GM23338 (cell line): ENCODE measurements around the gene HSPA14. TPM values are rescaled to one million over a fixed set of nuclear protein-coding genes. Genes with fewer than 3 reads are reported as not detected.
"Not testable (repeated sequence)": the region's sequence is repeated elsewhere in the genome, so short reads cannot be mapped to it uniquely, and the experiment has no call there.

ENCODE experiments used
- ATAC-seq: fragments of 200-7000 bp; cut with Tn5 transposase; 3 replicates; pipeline ENCODE4 v1.9.1; 2020
- DNase-seq: peaks from one replicate; pipeline ENCODE4 v3.0.0-alpha.2; 2015; ENCODE audit warnings: low spot score
- H2AFZ ChIP-seq: fragments of 200-600 bp; sonication (generic); 2 replicates; pipeline ENCODE4 v1.8.0; 2016; ENCODE audit warnings: antibody characterized with exemption, mild to moderate bottlenecking, moderate library complexity
- H3F3A ChIP-seq: fragments of 200-600 bp; sonication (generic); replicated peaks from 2 replicates; pipeline ENCODE4 v1.8.0; 2017; ENCODE audit warnings: antibody characterized with exemption, mixed run types, low read depth
- H3K27ac ChIP-seq: fragments of 200-600 bp; sonication (generic); 2 replicates; pipeline ENCODE4 v1.6.1; 2016; ENCODE audit warnings: low read depth
- H3K27me3 ChIP-seq: fragments of 200-600 bp; sonication (generic); 2 replicates; pipeline ENCODE4 v1.8.0; 2016; ENCODE audit warnings: mild to moderate bottlenecking, mixed run types, moderate library complexity; ENCODE audit not compliant: insufficient read depth
- H3K36me3 ChIP-seq: fragments of 200-600 bp; sonication (generic); 2 replicates; pipeline ENCODE4 v1.8.0; 2016; ENCODE audit warnings: mild to moderate bottlenecking; ENCODE audit not compliant: insufficient read depth
- H3K4me1 ChIP-seq: fragments of 200-600 bp; sonication (generic); 2 replicates; pipeline ENCODE4 v1.8.0; 2016; ENCODE audit warnings: mild to moderate bottlenecking, moderate library complexity; ENCODE audit not compliant: insufficient read depth
- H3K4me2 ChIP-seq: fragments of 200-600 bp; sonication (generic); 2 replicates; pipeline ENCODE4 v1.7.1; 2017; ENCODE audit warnings: mixed run types
- H3K4me3 ChIP-seq: fragments of 200-600 bp; sonication (generic); 2 replicates; pipeline ENCODE4 v1.6.1; 2016; ENCODE audit warnings: mixed run types
- H3K79me2 ChIP-seq: fragments of 200-600 bp; sonication (generic); replicated peaks from 2 replicates; pipeline ENCODE4 v1.8.0; 2017; ENCODE audit warnings: mild to moderate bottlenecking; ENCODE audit not compliant: insufficient read depth
- H3K9me2 ChIP-seq: fragments of 200-600 bp; sonication (generic); 2 replicates; pipeline ENCODE4 v1.8.0; 2017; ENCODE audit not compliant: insufficient read depth
- H4K20me1 ChIP-seq: fragments of 200-600 bp; sonication (generic); replicated peaks from 2 replicates; pipeline ENCODE4 v1.8.0; 2017; ENCODE audit warnings: mild to moderate bottlenecking; ENCODE audit not compliant: insufficient read depth
- H3K27ac Mint-ChIP-seq: 2 replicates; pipeline ENCODE4 v1.8.0; 2020; ENCODE audit warnings: inconsistent platforms, mild to moderate bottlenecking, moderate library complexity, mixed read lengths
- H3K27me3 Mint-ChIP-seq: 3 replicates; pipeline ENCODE4 v1.8.0; 2022; ENCODE audit warnings: low read depth, mild to moderate bottlenecking, moderate library complexity, mixed read lengths, inconsistent platforms; ENCODE audit not compliant: insufficient read depth, poor library complexity
- H3K36me3 Mint-ChIP-seq: 3 replicates; pipeline ENCODE4 v1.8.0; 2021; ENCODE audit warnings: low read depth, mild to moderate bottlenecking, inconsistent platforms, moderate library complexity, mixed read lengths
- H3K4me1 Mint-ChIP-seq: 3 replicates; pipeline ENCODE4 v1.8.0; 2020; ENCODE audit warnings: mild to moderate bottlenecking, inconsistent platforms, mixed read lengths
- H3K4me3 Mint-ChIP-seq: 3 replicates; pipeline ENCODE4 v1.8.0; 2021; ENCODE audit warnings: moderate library complexity, mild to moderate bottlenecking, inconsistent platforms, mixed read lengths
- H3K9me3 Mint-ChIP-seq: 3 replicates; pipeline ENCODE4 v1.8.0; 2020; ENCODE audit warnings: moderate library complexity, mild to moderate bottlenecking, inconsistent platforms, mixed read lengths
- ETS1 ChIP-seq: IDR thresholded peaks from 2 replicates; pipeline ENCODE4 v1.6.1; 2016; ENCODE audit warnings: antibody characterized with exemption
- JUNB ChIP-seq: IDR thresholded peaks from one replicate; pipeline ENCODE4 v1.6.1; 2016; ENCODE audit warnings: antibody characterized with exemption; ENCODE audit not compliant: unreplicated experiment
- NANOG ChIP-seq: IDR thresholded peaks from 2 replicates; pipeline ENCODE4 v1.6.1; 2016; ENCODE audit warnings: antibody characterized with exemption, borderline replicate concordance
- POLR2AphosphoS5 ChIP-seq: IDR thresholded peaks from 2 replicates; pipeline ENCODE4 v1.6.1; 2016; ENCODE audit warnings: antibody characterized with exemption, low read depth
- STAT1 ChIP-seq: IDR thresholded peaks from one replicate; pipeline ENCODE4 v1.6.1; 2016; ENCODE audit warnings: antibody characterized with exemption; ENCODE audit not compliant: unreplicated experiment
- ZNF114 ChIP-seq: fragments of 250-450 bp; sonication (Bioruptor Pico); IDR thresholded peaks from 2 replicates; pipeline ENCODE4 v1.5.0; 2020; ENCODE audit warnings: mild to moderate bottlenecking, moderate library complexity
- ZNF331 ChIP-seq: fragments of 250-450 bp; sonication (Bioruptor Pico); IDR thresholded peaks from 2 replicates; pipeline ENCODE4 v1.5.0; 2020; ENCODE audit warnings: low read depth, mild to moderate bottlenecking, moderate library complexity
- ZNF462 ChIP-seq: fragments of 250-450 bp; sonication (Bioruptor Pico); IDR thresholded peaks from 2 replicates; pipeline ENCODE4 v1.5.0; 2020; ENCODE audit warnings: mild to moderate bottlenecking, moderate library complexity
- polyA plus RNA-seq: library from polyadenylated mRNA; unstranded; fragments of >200 nt; fragmentation: Nextera tagmentation; extraction: Ambion mirVana; gene quantifications from 2 replicates; pipeline ENCODE4 v1.2.1, GENCODE V29; 2016
- total RNA-seq: library from RNA; depleted of rRNA; stranded (reverse); fragments of >200 nt; shearing (Covaris generic); gene quantifications from 2 replicates; pipeline ENCODE4 v1.2.3, GENCODE V29; 2014
- TF ChIP-seq, protein P1 (sequence below), 2 experiments: fragments of 200-600 bp in 1 of 2; sonication (generic) in 1 of 2; conservative IDR thresholded peaks; 2 replicates each; pipeline versions ENCODE4 v1.5.1 to v1.6.1; 2016 to 2017; ENCODE audit warnings: antibody characterized with exemption in 2 of 2, low read depth in 2 of 2, mild to moderate bottlenecking in 2 of 2, moderate library complexity in 1 of 2

Gene HSPA14
- total and polyA plus RNA-seq, 2 experiments from 2014 or later: 32.4 to 46.5 TPM

DNA sequence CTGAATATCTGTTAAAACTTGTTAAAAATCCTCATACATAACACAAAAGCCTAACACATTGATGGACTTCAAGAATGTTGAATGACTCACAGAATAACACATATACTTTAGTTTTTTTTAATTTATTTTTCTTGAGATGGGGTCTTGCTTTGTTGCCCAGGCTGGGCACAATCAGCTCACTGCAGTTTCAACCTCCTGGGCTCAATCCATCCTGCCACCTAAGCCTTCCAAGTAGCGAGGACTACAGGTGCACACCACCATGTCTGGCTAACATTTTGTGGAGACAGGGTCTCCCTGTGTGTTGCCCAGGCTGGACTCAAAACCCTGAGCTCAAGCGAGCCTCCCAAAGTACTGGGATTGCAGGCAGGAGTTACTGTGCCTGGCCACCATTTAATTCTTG is 68.7 kb downstream of the HSPA14 start:
- Mint-ChIP-seq H3K27ac (no peak overlapping the region), H3K9me3 (peaks cover 12% of the 10 kb centered on the region; the same call in 2 of the 3 replicates), H3K4me3 (no peak overlapping the region), H3K27me3 (no peaks in the 10 kb centered on the region), H3K4me1 (peaks cover 6% of the 10 kb centered on the region; the same call in 2 of the 3 replicates), H3K36me3 (peaks cover 88% of the 10 kb centered on the region)
- no peak overlapping the region for H3K4me3 ChIP-seq
- H3F3A ChIP-seq: no peaks in the 10 kb centered on the region
- no peak overlapping the region for H3K4me2 ChIP-seq
- peaks cover 43% of the 10 kb centered on the region for H3K36me3 ChIP-seq
- ATAC-seq: no peak
- no peaks in the 10 kb centered on the region for H3K79me2 ChIP-seq
- no peak for TF ChIP-seq ZNF331
- no peaks in the 10 kb centered on the region for H3K27me3 ChIP-seq
- H4K20me1 ChIP-seq: peaks cover 14% of the 10 kb centered on the region; the same call in 1 of the 2 replicates
- no peak overlapping the region for H3K27ac ChIP-seq
- no peak overlapping the region for H2AFZ ChIP-seq
- H3K9me2 ChIP-seq: no peaks in the 10 kb centered on the region
- no peaks in the 10 kb centered on the region for H3K4me1 ChIP-seq
- no peak for DNase-seq

DNA sequence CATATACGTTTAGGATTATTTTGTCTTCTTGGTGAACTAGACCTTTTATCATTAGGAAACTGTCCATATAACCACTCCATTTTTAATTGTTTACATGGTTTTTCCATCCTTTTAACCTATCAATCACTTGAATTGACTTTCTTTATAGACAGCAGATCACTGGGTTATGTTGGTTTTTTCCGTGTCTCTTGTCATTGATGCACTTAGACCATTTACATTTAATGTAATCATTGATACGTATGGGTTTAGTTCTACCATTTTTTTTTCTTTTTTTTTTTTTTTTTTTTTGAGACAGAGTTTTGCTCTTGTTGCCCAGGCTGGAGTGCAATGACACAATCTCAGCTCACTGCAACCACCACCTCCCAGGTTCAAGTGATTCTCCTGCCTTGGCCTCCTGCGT is 69.5 kb downstream of the HSPA14 start:
- not testable (repeated sequence) for ATAC-seq, H4K20me1 ChIP-seq, H3K4me1 ChIP-seq, H3K9me2 ChIP-seq, H2AFZ ChIP-seq, H3K27me3 Mint-ChIP-seq, H3K79me2 ChIP-seq, H3F3A ChIP-seq, H3K4me3 Mint-ChIP-seq, H3K4me3 ChIP-seq, H3K4me1 Mint-ChIP-seq, H3K27ac ChIP-seq, H3K27me3 ChIP-seq, H3K27ac Mint-ChIP-seq, H3K4me2 ChIP-seq, DNase-seq
- Mint-ChIP-seq H3K9me3 (peaks cover 16% of the 10 kb centered on the region; the same call in 2 of the 3 replicates), H3K36me3 (peaks cover 92% of the 10 kb centered on the region)
- peaks cover 36% of the 10 kb centered on the region for H3K36me3 ChIP-seq

- Histone ChIP-seq H3K36me3 (peaks cover 30% of the 10 kb centered on the region), H3K4me3 (no peak overlapping the region), H3K4me2 (no peak overlapping the region), H3K27me3 (no peaks in the 10 kb centered on the region), H3F3A (no peaks in the 10 kb centered on the region), H3K79me2 (no peaks in the 10 kb centered on the region), H3K27ac (no peak overlapping the region), H4K20me1 (0 out of 2 replicates have a peak, but pooled peaks cover 8% of the 10 kb centered on the region), H3K9me2 (no peaks in the 10 kb centered on the region), H3K4me1 (no peaks in the 10 kb centered on the region), H2AFZ (no peak overlapping the region)
- no peak overlapping the region for H3K4me3 Mint-ChIP-seq
- peaks cover 6% of the 10 kb centered on the region; the same call in 2 of the 3 replicates for H3K4me1 Mint-ChIP-seq
- no peaks in the 10 kb centered on the region for H3K27me3 Mint-ChIP-seq
- no peak for DNase-seq
- peaks cover 97% of the 10 kb centered on the region for H3K36me3 Mint-ChIP-seq
- H3K9me3 Mint-ChIP-seq: peaks cover 30% of the 10 kb centered on the region; the same call in 2 of the 3 replicates
- no peak for ATAC-seq
- no peak overlapping the region for H3K27ac Mint-ChIP-seq
- TF ChIP-seq ZNF462 (no peak), NANOG (no peak), ETS1 (no peak), ZNF114 (CRISPR knock-in tag) (no peak), ZNF331 (no peak), STAT1 (no peak), JUNB (no peak), POLR2AphosphoS5 (no peak)
- TF ChIP-seq, protein P1, sequence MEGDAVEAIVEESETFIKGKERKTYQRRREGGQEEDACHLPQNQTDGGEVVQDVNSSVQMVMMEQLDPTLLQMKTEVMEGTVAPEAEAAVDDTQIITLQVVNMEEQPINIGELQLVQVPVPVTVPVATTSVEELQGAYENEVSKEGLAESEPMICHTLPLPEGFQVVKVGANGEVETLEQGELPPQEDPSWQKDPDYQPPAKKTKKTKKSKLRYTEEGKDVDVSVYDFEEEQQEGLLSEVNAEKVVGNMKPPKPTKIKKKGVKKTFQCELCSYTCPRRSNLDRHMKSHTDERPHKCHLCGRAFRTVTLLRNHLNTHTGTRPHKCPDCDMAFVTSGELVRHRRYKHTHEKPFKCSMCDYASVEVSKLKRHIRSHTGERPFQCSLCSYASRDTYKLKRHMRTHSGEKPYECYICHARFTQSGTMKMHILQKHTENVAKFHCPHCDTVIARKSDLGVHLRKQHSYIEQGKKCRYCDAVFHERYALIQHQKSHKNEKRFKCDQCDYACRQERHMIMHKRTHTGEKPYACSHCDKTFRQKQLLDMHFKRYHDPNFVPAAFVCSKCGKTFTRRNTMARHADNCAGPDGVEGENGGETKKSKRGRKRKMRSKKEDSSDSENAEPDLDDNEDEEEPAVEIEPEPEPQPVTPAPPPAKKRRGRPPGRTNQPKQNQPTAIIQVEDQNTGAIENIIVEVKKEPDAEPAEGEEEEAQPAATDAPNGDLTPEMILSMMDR (conservative IDR thresholded peaks at IDR 0.05; ENCODE audit: low read depth in 2 of 2): no peak
These were observed 71.0 kb downstream of the HSPA14 start for GRCh38 chr10:14909101-14909500.
